Measurements from ENCODE around the gene RAB22A.
"Not testable (repeated sequence)": the region's sequence is repeated elsewhere in the genome, so short reads cannot be mapped to it uniquely, and the experiment has no call there.

The RAB22A gene

GRCh38 chr20:58389324-58389967, 79.9 kb downstream of the RAB22A start:
- no peak for DNase-seq (ENCODE audit: low read depth)

DNA sequence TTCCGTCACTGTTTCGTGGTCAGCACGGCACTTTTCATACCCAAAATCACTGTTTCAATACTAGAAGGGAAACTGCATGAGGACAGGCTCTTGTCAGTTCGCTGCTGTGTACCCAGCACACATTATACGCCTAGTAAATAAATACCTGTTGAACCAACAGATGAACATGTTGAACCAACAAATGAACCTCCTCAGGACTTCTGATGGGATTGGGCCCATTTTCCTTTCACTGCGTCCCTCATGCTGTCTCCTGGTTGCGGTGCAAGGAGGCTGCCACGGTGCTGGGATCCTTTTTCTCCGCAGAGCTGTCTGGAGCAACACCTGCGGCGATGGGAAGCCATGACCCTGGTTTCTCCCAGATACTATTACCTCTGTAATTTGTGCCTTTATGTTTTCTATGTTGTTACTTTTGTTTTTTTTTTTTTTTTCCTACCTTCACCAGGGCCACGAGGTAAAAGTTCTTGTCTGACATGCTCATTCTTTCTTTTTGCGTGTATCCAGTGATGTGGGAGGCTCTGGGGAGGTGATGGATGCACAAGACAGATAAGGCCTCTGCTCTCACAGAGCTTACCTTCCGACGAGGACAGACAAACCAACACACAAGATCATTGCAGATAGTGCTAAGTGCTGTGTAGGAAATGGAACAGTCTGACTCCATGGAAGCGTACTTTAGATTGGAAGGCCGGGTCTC, 80.6 kb downstream of the RAB22A start:
- DNase-seq (ENCODE audit: low read depth), result no peak

- DNase-seq (ENCODE audit: low read depth), result no peak
Measured at GRCh38 chr20:58390659-58391035, 81.1 kb downstream of the RAB22A start.

GRCh38 chr20:58392286-58392685, 82.8 kb downstream of the RAB22A start:
- no peak for DNase-seq (ENCODE audit: low read depth)

- DNase-seq (ENCODE audit: low read depth), result no peak
Measured at GRCh38 chr20:58393299-58393698, 83.8 kb downstream of the RAB22A start.

DNA sequence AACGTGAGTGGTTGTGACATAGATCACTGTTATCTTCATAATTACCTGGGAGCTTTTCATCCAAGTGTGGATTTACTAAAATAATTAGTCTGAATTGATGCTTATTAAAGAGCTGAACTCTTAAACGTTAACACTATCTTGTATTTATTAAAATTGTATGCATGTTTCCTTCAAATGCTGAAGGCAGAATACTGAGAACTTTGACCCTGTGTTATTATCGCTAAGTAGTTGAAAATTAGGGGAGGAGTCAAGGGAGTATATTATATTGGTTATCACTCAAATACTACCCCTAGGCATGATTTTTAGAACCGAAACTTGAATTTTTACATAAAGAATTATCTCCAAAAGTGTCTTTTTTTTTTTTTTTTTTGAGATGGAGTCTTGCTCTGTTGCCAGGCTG, 85.3 kb downstream of the RAB22A start:
- DNase-seq (ENCODE audit: low read depth), result no peak

DNA sequence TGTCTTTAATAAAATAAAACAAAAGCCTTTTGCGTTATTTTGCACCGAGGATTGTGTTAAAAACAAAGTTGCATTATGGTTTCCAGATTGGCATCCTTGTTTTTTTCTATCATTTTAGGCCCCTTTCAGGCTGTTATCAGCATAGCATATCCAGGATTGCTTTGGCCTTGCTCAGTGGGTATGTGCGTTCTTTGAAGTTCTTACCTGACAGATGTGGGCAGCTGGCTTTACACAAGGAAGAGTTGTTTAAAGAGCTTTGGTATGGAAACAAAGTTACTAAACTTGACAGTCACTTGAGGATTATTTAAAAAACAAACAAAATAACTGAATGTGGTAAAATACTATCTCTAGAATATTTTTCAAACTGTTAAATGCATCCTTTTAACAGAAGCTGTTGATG, 86.1 kb downstream of the RAB22A start:
- no peak for DNase-seq (ENCODE audit: low read depth)

- DNase-seq (ENCODE audit: low read depth), result no peak
Measured at GRCh38 chr20:58397429-58397828, 87.9 kb downstream of the RAB22A start.

- no peak for DNase-seq (ENCODE audit: low read depth)
Measured at GRCh38 chr20:58398254-58398653, 88.7 kb downstream of the RAB22A start.

- DNase-seq (ENCODE audit: low read depth), result no peak
Measured at GRCh38 chr20:58399926-58400325, 90.4 kb downstream of the RAB22A start.

DNA sequence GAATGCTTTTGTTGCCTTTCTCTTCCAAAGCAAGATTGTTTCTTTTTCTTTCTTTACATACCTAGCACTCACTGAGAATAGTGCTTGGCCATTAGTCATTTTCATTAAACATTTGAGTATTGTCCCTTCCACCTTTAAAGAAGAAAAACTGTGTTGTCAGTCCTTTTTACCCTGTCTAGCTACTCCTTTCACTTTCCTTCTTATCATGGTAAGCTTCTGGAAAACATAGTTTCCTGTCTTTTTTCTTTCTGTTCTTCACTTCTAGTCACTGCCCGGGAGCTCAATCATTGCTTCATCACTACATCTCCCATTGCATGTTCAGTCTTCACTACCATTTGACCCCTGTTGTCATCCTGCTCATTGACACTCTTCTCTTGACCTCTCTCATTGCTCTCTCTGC, 91.6 kb downstream of the RAB22A start:
- DNase-seq (ENCODE audit: low read depth), result no peak

- DNase-seq (ENCODE audit: low read depth), result no peak
Measured at GRCh38 chr20:58402305-58402704, 92.8 kb downstream of the RAB22A start.

DNA sequence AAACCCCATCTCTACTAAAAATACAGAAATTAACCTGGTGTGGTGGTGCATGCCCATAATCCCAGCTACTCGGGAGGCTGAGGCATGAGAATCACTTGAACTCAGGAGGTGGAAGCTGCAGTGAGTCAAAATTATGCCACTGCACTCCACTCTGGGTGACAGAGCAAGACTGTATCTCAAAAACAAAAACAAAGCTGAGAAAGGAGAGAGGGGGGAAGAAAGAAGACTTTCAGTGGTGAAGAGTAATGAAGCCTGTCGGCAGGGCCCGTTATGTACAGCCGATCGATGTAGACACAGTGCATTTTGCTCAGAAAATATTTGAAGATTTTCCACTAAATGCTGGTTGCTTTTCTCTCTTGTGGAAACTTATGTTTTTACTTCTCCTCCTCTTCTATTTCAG, 93.3 kb downstream of the RAB22A start:
- no peak for DNase-seq (ENCODE audit: low read depth)

GRCh38 chr20:58403272-58403671, 93.8 kb downstream of the RAB22A start:
- no peak for DNase-seq (ENCODE audit: low read depth)

DNA sequence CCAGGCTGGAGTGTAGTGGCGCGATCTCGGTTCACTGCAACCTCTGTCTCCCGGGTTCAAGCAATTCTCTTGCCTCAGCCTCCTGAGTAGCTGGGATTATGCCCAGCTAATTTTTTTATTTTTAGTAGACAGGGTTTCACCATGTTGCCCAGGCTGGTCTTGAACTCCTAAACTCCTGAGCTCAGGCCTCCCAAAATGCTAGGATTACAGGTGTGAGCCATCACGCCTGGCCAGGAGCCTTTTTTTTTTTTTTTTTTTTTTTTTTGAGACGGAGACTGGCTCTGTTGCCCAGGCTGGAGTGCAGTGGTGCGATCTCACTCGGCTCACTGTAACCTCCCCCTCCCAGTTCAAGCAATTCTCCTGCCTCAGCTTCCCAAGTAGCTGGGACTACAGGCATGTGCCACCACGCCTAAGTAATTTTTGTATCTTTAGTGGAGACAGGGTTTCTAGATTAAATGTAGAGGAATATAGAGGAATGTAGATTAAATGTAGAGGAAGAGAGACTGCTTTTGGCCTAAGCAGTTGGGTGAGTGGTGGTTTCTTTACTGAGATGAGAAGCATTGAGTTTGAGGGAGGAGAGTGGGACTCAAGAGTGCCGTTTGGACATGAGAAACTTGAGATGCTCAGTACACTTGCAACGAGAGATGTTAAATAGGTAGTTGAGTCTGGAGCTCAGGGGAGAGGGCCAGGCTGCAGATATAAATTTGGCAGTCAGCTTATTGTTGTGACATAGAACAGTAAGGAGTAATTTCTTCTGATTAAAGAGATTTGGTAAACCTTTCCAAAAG, 96.2 kb downstream of the RAB22A start:
- no peak for DNase-seq (ENCODE audit: low read depth)

- DNase-seq (ENCODE audit: low read depth), result no peak
Measured at GRCh38 chr20:58406422-58407001, 97.0 kb downstream of the RAB22A start.

- no peak for DNase-seq (ENCODE audit: low read depth)
Measured at GRCh38 chr20:58407201-58407873, 97.8 kb downstream of the RAB22A start.

DNA sequence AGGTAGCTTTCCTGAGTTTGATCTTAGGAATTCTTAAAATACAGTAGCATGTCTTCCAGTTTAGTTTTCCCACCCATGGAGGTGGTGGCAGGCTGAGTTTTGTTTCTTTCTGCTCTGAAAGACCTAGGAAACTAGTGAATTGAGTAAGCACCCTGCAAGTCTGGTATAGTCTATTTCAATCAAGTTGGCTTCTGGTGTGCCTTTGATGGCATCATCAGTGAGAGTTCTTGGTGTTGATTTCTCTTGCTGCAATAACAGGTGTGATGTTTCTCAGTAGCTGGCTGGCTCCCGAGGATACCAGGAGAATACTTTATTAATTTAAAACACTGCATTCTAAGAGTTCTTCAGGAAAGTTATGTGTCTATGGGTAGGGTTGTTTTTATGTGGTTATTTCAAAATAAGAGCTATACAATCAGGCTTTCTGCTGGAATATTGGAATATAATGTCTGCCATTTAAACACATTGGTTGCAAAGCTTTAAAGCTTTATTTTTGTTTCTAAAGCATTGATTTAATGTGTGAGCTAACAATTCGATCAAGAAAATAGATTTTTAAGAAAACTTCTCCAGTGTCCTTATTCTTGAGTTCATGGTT, 98.5 kb downstream of the RAB22A start:
- no peak for DNase-seq (ENCODE audit: low read depth)

GRCh38 chr20:58408603-58409246, 99.2 kb downstream of the RAB22A start:
- no peak for DNase-seq (ENCODE audit: low read depth)

DNA sequence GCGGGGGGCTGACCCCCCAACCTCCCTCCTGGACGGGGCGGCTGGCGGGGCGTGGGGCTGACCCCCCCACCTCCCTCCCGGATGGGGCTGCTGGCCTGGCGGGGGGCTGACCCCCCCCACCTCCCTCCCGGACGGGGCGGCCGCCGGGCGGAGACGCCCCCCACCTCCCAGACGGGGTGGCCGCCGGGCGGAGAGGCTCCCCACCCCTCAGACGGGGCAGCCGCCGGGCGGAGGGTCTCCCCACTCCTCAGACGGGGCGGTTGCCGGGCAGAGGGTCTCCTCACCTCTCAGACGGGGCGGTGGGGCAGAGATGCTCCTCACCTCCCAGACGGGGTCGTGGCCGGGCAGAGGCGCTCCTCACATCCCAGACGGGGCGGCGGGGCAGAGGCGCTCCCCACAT, 104.7 kb downstream of the RAB22A start:
- not testable (repeated sequence) for DNase-seq (ENCODE audit: low read depth)

DNA sequence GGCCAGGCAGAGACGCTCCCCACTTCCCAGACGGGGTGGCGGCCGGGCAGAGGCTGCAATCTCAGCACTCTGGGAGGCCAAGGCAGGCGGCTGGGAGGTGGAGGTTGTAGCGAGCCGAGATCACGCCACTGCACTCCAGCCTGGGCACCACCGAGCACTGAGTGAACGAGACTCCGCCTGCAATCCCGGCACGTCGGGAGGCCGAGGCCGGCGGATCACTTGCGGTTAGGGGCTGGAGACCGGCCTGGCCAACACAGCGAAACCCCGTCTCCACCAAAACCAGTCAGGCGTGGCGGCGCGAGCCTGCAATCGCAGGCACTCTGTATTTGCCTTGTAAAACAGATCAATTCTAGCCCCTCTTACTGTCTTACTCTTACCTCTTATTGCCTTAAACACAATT, 105.3 kb downstream of the RAB22A start:
- not testable (repeated sequence) for DNase-seq (ENCODE audit: low read depth)

Measured in stimulated activated CD8-positive, alpha-beta memory T cell treated with anti-CD3 and anti-CD28 coated beads, Interleukin-4, amount 100 ng/mL, for 24 hours (primary cell).